DMS114 treated with DMSO at 0.1 percent for 48 hours (cell line): ENCODE measurements around the gene C10orf95.

Source experiments
- DNase-seq: peaks from one replicate; lab custom pipeline; 2025; ENCODE audit not compliant: unreplicated experiment; lab: John Stamatoyannopoulos, UW

Gene C10orf95

DNA sequence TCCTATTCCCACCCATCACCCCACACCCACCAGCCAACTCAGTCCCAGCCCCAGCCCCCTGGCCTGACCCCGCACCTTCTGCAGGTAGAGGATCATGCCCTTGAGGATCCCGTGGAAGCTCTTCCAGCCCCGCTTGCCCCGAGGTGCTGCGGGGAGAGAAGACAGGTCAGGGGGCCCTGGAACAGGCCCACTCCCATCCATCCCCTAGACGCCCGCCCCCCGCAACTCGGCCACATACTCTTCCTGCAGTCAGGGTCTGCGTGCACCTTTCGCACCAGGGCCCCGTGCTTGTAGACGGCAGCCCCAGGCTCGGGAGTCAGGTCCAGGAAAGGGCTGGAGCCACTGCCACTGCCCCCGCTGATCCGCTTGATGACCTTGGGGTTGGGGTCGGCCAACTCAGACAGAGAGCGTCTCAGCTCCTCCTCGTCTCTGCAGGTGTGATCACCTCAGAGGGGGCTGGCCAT is 46.2 kb downstream of the C10orf95 start:
- DNase-seq, result no peak

DNA sequence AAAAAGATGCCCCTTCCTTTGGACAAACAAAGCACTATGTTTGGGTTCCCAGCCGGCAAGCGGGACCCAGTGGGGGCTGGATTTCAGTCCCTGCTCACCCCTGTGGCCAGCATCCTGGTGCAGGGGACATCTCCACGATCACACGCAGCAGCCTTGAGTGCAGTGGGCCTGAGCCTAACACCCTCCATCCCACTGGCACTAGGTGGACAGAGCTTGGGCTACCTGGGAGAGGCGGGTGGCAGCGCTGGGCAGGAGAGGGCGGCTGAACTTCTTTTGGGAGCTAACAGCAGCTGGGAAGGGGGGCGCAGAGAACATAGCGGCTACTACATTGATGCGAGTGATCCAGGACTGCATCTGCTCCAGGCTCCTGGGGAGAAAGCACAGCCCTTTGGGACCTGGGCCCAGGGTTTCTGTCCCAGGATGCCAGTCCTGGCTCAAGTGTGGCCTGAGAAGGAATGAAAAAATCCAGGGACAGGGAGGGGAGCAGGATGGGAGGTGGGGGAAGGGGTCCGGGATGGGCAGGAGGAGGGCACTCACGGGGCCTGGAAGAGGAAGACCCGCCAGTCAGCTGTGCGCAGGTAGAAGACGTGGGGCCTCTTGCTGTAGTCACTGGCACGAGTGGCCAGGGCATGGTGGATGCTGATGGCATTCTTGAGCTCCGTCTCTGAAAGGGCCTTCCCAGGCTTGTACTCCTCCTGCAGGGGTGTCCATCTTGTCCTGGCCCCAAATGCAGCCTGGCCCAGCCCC is 46.8 kb downstream of the C10orf95 start:
- no peak for DNase-seq

DNA sequence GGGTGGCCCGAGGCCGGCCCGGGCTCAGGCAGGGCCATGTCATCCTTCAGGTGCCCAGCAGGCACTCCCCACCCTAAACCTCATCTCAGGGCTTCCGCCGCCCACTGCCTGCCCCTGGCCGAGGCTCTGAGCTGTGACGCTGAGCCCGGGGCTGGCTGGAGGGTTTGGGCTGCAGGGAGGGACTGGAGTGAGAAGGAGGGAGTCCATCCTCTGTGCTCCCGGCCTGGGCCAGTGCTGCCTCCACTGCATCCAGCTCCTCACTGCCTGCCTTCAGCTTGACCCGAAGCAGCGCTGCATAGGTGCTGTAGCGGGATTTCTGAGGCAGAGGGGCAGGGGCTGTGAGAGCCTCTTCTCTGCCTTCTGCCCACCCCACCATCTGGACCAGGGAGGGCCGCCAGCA is 48.2 kb downstream of the C10orf95 start:
- no peak for DNase-seq

DNA sequence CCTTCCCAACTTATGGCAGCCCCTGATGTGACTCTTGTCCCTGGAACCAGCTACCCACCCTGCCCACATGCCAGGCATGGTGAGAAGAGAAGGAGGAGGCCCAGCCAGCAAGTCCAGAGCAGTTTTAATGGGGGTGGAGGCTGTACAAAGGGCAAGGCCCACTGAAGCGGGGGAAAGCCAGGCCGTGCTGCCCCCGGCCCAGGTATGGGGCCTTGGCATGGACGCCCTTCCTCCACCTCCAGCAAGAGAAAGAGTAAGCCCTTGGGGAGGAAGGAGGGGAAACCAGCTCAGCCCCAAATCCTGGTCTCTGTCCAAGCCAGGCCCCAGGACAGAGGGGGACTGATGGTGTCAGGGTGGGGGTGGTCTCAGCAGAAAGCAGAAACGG is 48.8 kb downstream of the C10orf95 start:
- no peak for DNase-seq

DNA sequence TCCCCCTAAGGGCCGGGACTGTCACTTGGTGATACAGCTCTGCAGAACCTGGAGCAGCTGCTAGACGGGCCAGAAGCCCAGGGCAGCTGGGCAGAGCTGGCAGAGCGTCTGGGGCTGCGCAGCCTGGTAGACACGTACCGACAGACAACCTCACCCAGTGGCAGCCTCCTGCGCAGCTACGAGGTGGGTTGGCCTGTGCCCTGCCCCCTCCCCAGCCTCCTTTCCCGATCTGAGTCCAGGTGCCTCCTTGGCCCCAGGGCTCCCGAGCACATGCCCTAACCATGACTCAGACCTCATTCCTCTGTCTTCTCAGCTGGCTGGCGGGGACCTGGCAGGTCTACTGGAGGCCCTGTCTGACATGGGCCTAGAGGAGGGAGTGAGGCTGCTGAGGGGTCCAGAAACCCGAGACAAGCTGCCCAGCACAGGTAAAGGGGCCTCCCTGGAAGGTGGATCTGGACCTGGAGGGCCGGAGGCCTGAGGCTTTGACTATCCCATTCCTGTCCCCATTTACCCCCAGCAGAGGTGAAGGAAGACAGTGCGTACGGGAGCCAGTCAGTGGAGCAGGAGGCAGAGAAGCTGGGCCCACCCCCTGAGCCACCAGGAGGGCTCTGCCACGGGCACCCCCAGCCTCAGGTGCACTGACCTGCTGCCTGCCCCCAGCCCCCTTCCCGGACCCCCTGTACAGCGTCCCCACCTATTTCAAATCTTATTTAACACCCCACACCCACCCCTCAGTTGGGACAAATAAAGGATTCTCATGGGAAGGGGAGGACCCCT is 49.4 kb downstream of the C10orf95 start:
- no peak for DNase-seq

DNA sequence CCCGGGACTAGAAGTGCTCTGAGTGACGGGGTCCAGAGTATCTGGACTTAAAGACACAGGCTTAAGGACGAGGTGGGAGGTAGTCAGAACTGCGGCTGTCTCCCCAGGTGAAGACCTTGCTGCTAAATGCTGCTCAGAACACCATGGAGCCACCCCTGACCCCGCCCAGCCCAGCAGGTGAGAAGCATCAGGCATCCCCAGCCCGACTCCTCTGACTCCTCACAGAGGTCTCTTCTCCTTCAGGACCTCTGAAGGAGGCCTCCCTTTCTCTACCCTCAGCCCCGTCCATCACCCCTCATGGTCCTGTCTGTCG is 50.0 kb downstream of the C10orf95 start:
- no peak for DNase-seq

DNA sequence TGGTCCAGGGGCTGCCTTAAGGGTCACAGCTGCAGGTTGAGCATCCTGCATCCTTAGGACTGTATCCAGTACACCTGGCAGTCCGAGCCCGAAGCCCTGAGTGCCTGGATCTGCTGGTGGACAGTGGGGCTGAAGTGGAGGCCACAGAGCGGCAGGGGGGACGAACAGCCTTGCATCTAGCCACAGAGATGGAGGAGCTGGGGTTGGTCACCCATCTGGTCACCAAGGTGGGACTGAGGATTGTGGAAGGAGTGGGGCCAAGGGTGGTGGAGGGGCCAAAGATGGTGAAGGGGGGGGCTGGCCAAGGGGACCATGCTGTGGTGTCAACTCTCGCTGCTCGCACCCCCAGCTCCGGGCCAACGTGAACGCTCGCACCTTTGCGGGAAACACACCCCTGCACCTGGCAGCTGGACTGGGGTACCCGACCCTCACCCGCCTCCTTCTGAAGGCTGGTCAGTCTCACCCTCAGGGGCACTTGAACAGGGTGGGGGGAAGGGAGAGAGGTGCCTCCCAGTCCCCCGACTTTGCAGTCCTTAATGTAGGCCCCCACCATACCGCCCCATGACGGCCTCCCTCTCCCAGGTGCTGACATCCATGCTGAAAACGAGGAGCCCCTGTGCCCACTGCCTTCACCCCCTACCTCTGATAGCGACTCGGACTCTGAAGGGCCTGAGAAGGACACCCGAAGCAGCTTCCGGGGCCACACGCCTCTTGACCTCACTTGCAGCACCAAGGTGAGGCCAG is 50.6 kb downstream of the C10orf95 start:
- no peak for DNase-seq

DNA sequence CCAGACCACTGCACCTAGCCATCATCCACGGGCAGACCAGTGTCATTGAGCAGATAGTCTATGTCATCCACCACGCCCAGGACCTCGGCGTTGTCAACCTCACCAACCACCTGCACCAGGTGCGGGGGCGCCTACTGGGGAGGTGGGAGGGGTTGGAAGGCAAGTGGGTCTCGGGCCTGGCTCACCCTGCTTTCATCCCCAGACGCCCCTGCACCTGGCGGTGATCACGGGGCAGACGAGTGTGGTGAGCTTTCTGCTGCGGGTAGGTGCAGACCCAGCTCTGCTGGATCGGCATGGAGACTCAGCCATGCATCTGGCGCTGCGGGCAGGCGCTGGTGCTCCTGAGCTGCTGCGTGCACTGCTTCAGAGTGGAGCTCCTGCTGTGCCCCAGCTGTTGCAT is 51.3 kb downstream of the C10orf95 start:
- DNase-seq, result no peak
